Breast epithelium (tissue), 4 donors: ENCODE measurements around the gene BEST4. TPM values are rescaled to one million over a fixed set of nuclear protein-coding genes. Genes with fewer than 3 reads are reported as not detected.
"Not testable (repeated sequence)": the region's sequence is repeated elsewhere in the genome, so short reads cannot be mapped to it uniquely, and the experiment has no call there.

Experiments used
- DNase-seq, 2 donors: peaks; one replicate each; pipeline ENCODE4 v3.0.0-alpha.2; 2019; ENCODE audit warnings: low spot score in 2 of 2
- H3K27ac ChIP-seq, 2 donors: fragments of 200-600 bp; sonication (generic) in 1 of 2; one replicate each; pipeline ENCODE4 v1.5.1; 2016 to 2019; ENCODE audit warnings: mild to moderate bottlenecking in 1 of 2
- H3K27me3 ChIP-seq, 2 donors: fragments of 200-600 bp; sonication (generic) in 1 of 2; one replicate each; pipeline versions ENCODE4 v1.5.1 to v1.6.0; 2017 to 2019; ENCODE audit warnings: control low read depth in 1 of 2, mild to moderate bottlenecking in 1 of 2
- H3K36me3 ChIP-seq: fragments of 200-600 bp; one replicate; pipeline ENCODE4 v1.5.1; 2019
- H3K4me1 ChIP-seq, 2 donors: fragments of 200-600 bp; sonication (generic); one replicate each; pipeline ENCODE4 v1.5.1; 2016 to 2019; ENCODE audit warnings: control low read depth in 1 of 2
- H3K4me3 ChIP-seq, 3 donors: fragments of 200-600 bp; sonication (generic); 1 replicate in 2 of 3; 2 replicates in 1 of 3; pipeline ENCODE4 v1.5.1; 2016 to 2019; ENCODE audit warnings: mild to moderate bottlenecking in 3 of 3, moderate library complexity in 2 of 3
- H3K9me3 ChIP-seq, 2 donors: fragments of 200-600 bp; sonication (generic) in 1 of 2; one replicate each; pipeline ENCODE4 v1.5.1; 2016 to 2019; ENCODE audit warnings: control low read depth in 1 of 2
- CTCF ChIP-seq, 3 donors: fragments of 450-650 bp; IDR thresholded peaks; one replicate each; pipeline ENCODE4 v1.5.1; 2016 to 2017; ENCODE audit warnings: antibody characterized with exemption in 3 of 3, mild to moderate bottlenecking in 3 of 3, moderate library complexity in 3 of 3
- POLR2A ChIP-seq: fragments of 450-650 bp; IDR thresholded peaks from one replicate; pipeline ENCODE4 v1.6.1; 2016; ENCODE audit warnings: antibody characterized with exemption, mild to moderate bottlenecking, moderate library complexity
- POLR2AphosphoS5 ChIP-seq, 3 donors: sonication (generic); formaldehyde crosslinking; IDR thresholded peaks; one replicate each; pipeline ENCODE4 v1.6.1; 2017; ENCODE audit warnings: antibody characterized with exemption in 3 of 3
- intact Hi-C: fragments of 100-400 bp; cut with DNase I; formaldehyde crosslinking; loops from one replicate; pipeline ENCODE4 v1.15.1; 2023; ENCODE audit warnings: low total_unique reads
- total RNA-seq, 3 donors: library from RNA; depleted of rRNA; stranded (reverse); fragments of >200 nt; gene quantifications; one replicate each; pipeline ENCODE4 v1.1.0, GENCODE V29; 2016

Gene BEST4
- total RNA-seq, 3 donors from 2014 or later = 0.15 to 0.66 TPM; not detected in 1

GRCh38 chr1:44740179-44740617 lies 47.8 kb downstream of the BEST4 start:
- H3K4me1 ChIP-seq = peaks cover 0 to 6% of the 10 kb centered on the region in 2 donors
- peak overlapping the region; percentile 47 to 64 (median 56) for H3K4me3 ChIP-seq
- intact Hi-C loops = no loop called here
- no peak for DNase-seq
- H3K9me3 ChIP-seq = no peaks in the 10 kb centered on the region
- TF ChIP-seq POLR2AphosphoS5 (IDR thresholded peaks at IDR 0.05) = no peak
- no peak for TF ChIP-seq POLR2A
- no peak for TF ChIP-seq CTCF (IDR thresholded peaks at IDR 0.05)
- H3K27me3 ChIP-seq = no peaks in the 10 kb centered on the region
- H3K36me3 ChIP-seq = no peaks in the 10 kb centered on the region
- peak overlapping the region; percentile 83 to 86 for H3K27ac ChIP-seq

GRCh38 chr1:44739307-44740178 lies 48.4 kb downstream of the BEST4 start, which contains the start of gene KIF2C:
Gene KIF2C (plus strand): TSS chr1:44739837. CDS start chr1:44739933, 96 bp downstream.
- H3K27me3 ChIP-seq = no peaks in the 10 kb centered on the region
- H3K4me3 ChIP-seq = peak within 1 kb of the TSS; percentile 47 to 64 (median 56)
- TF ChIP-seq CTCF (IDR thresholded peaks at IDR 0.05) = no peak
- TF ChIP-seq POLR2A = peak; percentile 58
- peak; percentile 60 to 92 (median 82) for TF ChIP-seq POLR2AphosphoS5 (IDR thresholded peaks at IDR 0.05)
- H3K36me3 ChIP-seq = no peaks in the 10 kb centered on the region
- peak; percentile 95 for DNase-seq
- H3K9me3 ChIP-seq = no peaks in the 10 kb centered on the region
- peak within 1 kb of the TSS; percentile 83 to 86 for H3K27ac ChIP-seq
- H3K4me1 ChIP-seq = peaks cover 0 to 6% of the 10 kb centered on the region in 2 donors
- intact Hi-C loops = loop anchor here (5.0 kb wide), 1 partner anchor 882 kb away; no protein-coding TSS in a partner anchor

- H3K9me3 ChIP-seq, H3K36me3 ChIP-seq, H3K4me1 ChIP-seq, DNase-seq, H3K27me3 ChIP-seq: not testable (repeated sequence)
- intact Hi-C loops = loop anchor here (5.0 kb wide), 1 partner anchor 882 kb away; no protein-coding TSS in a partner anchor
- Histone ChIP-seq H3K4me3 (peak overlapping the region; percentile 47 to 64 (median 56)), H3K27ac (peak overlapping the region; percentile 83 to 86)
These were observed 49.0 kb downstream of the BEST4 start for GRCh38 chr1:44738953-44739306.

- Histone ChIP-seq H3K4me1 (peaks cover 0 to 6% of the 10 kb centered on the region in 2 donors), H3K9me3 (no peaks in the 10 kb centered on the region), H3K36me3 (no peaks in the 10 kb centered on the region), H3K27me3 (no peaks in the 10 kb centered on the region), H3K4me3 (no peak overlapping the region), H3K27ac (no peak overlapping the region)
- TF ChIP-seq POLR2AphosphoS5 (IDR thresholded peaks at IDR 0.05) (no peak), CTCF (IDR thresholded peaks at IDR 0.05) (no peak), POLR2A (no peak)
- intact Hi-C loops = loop anchor here (5.0 kb wide), 1 partner anchor 879 kb away; no protein-coding TSS in a partner anchor
- DNase-seq = no peak
These were observed 52.0 kb downstream of the BEST4 start for GRCh38 chr1:44735992-44736391.

- Histone ChIP-seq H3K9me3 (no peaks in the 10 kb centered on the region), H3K27me3 (no peaks in the 10 kb centered on the region), H3K4me3 (no peak overlapping the region), H3K4me1 (no peaks in the 10 kb centered on the region), H3K27ac (peak overlapping the region; percentile 46 to 67), H3K36me3 (no peaks in the 10 kb centered on the region)
- intact Hi-C loops = loop anchor here (2.0 kb wide), 1 partner anchor 43 kb away; no protein-coding TSS in a partner anchor
- TF ChIP-seq POLR2AphosphoS5 (IDR thresholded peaks at IDR 0.05) (no peak), POLR2A (no peak), CTCF (IDR thresholded peaks at IDR 0.05) (no peak)
- DNase-seq = no peak
These were observed 54.2 kb downstream of the BEST4 start for GRCh38 chr1:44733784-44734183.

Other genes starting within 250 kb of the BEST4 start
- gene TMEM53, start 113.7 kb downstream of the BEST4 start, total RNA-seq = 1 to 10 TPM; 8.3 to 9.4 (median 9.2) TPM
- 1 to 10 TPM; 1.8 to 3.8 (median 2.9) TPM for gene ARMH1, start 113.5 kb downstream of the BEST4 start, total RNA-seq
- gene RNU5D-1, start 57.0 kb downstream of the BEST4 start, total RNA-seq = not detected
- gene KIF2C, start 48.3 kb downstream of the BEST4 start, total RNA-seq = 1 to 10 TPM in 1 of 3 donors, under 1 TPM in 2; 0.73 to 2.6 (median 0.98) TPM
- 1,000 to 10,000 TPM; 2,158 to 3,355 (median 2,591) TPM for gene RPS8, start 12.6 kb downstream of the BEST4 start, total RNA-seq
- 10 to 100 TPM; 13.6 to 29.0 (median 21.6) TPM for gene PLK3, start 12.2 kb upstream of the BEST4 start, total RNA-seq
- gene DYNLT4, start 19.2 kb upstream of the BEST4 start, total RNA-seq = 1 to 10 TPM in 2 of 3 donors, under 1 TPM in 1; 0.80 to 2.0 (median 1.3) TPM
- 1 to 10 TPM; 3.8 to 7.0 (median 6.9) TPM for gene BTBD19, start 20.4 kb upstream of the BEST4 start, total RNA-seq
- gene PTCH2, start 55.1 kb upstream of the BEST4 start, total RNA-seq = 1 to 10 TPM in 2 of 3 donors, under 1 TPM in 1; 0.32 to 2.2 (median 1.3) TPM
- 10 to 100 TPM; 26.9 to 28.8 (median 28.8) TPM for gene EIF2B3, start 198.4 kb upstream of the BEST4 start, total RNA-seq
- gene HECTD3, start 223.2 kb upstream of the BEST4 start, total RNA-seq = 10 to 100 TPM; 32.8 to 45.8 (median 33.4) TPM
- 100 to 1,000 TPM in 1 of 3 donors, 10 to 100 TPM in 2; 74.1 to 115 (median 77.1) TPM for gene UROD, start 224.1 kb upstream of the BEST4 start, total RNA-seq